Esophagus squamous epithelium (tissue), 5 donors: ENCODE measurements around the gene ANKFY1. TPM values are rescaled to one million over a fixed set of nuclear protein-coding genes. Genes with fewer than 3 reads are reported as not detected.

ENCODE experiments used
- DNase-seq: peaks from one replicate; lab custom pipeline; 2025; lab: John Stamatoyannopoulos, UW
- H3K27ac ChIP-seq, 4 donors: fragments of 200-600 bp; sonication (generic); one replicate each; pipeline ENCODE4 v1.5.1; 2016 to 2019; ENCODE audit warnings: mild to moderate bottlenecking in 1 of 4
- H3K27me3 ChIP-seq, 4 donors: fragments of 200-600 bp; sonication (generic); 1 replicate in 3 of 4; 2 replicates in 1 of 4; pipeline versions ENCODE4 v1.5.1 to v1.6.0; 2017 to 2021; ENCODE audit warnings: antibody characterized with exemption in 1 of 4
- H3K36me3 ChIP-seq, 3 donors: fragments of 200-600 bp; sonication (generic); one replicate each; pipeline ENCODE4 v1.5.1; 2016 to 2019
- H3K4me1 ChIP-seq, 3 donors: fragments of 200-600 bp; sonication (generic); one replicate each; pipeline ENCODE4 v1.5.1; 2017 to 2019
- H3K4me3 ChIP-seq, 4 donors: fragments of 200-600 bp; sonication (generic); 1 replicate in 3 of 4; 2 replicates in 1 of 4; pipeline ENCODE4 v1.5.1; 2016 to 2019; ENCODE audit warnings: mild to moderate bottlenecking in 2 of 4, moderate library complexity in 1 of 4
- H3K9me3 ChIP-seq, 3 donors: fragments of 200-600 bp; sonication (generic); one replicate each; pipeline ENCODE4 v1.5.1; 2016 to 2019
- POLR2A ChIP-seq, 4 donors: fragments of 450-650 bp; IDR thresholded peaks; one replicate each; pipeline ENCODE4 v1.6.1; 2017; ENCODE audit warnings: antibody characterized with exemption in 4 of 4, mild to moderate bottlenecking in 4 of 4, moderate library complexity in 3 of 4
- WGBS, 2 donors: methylation state at CpG; one replicate each; pipeline ENCODE4 v1.1.5; 2018; 5-methylcytosine and 5-hydroxymethylcytosine counted together
- intact Hi-C: fragments of 100-400 bp; cut with DNase I; formaldehyde crosslinking; loops from one replicate; pipeline ENCODE4 v1.15.0; 2022
- total RNA-seq, 4 donors: library from RNA; depleted of rRNA; stranded (reverse); fragments of >200 nt; gene quantifications; one replicate each; pipeline ENCODE4 v1.1.0, GENCODE V29; 2016
- TF ChIP-seq, protein P1 (sequence below), 6 experiments: fragments of 450-650 bp in 4 of 6; fragments of 200-600 bp in 2 of 6; sonication (generic) in 2 of 6; IDR thresholded peaks; one replicate each; pipeline ENCODE4 v1.5.1; 2016 to 2019; ENCODE audit warnings: antibody characterized with exemption in 6 of 6, mild to moderate bottlenecking in 4 of 6, moderate library complexity in 4 of 6
- donor health status: DM: yes; HTN: yes; CAD: no.

The ANKFY1 gene
- total RNA-seq, 4 donors from 2014 or later, result 21.0 to 34.7 (median 26.4) TPM

DNA sequence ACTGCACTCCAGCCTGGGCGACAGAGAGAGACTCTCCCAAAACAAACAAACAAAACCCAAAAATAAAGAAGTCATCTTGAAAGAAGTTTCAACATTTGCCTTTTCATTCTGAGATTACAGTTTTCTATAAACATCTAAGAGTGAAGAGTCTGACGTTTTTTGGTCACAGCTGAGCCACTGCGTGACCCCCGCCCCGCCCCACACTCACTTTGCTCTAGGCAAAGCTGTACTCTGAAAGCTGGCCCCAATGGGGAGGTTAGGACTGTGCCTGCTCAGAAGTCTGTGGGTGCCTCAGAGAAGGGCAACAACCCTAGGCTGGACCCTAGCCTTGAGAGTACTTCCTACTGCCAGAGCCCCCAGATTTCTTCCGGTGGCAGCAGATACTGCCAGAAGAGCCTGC is 101.5 kb downstream of the ANKFY1 start:
- H3K4me1 ChIP-seq, result peaks cover 24 to 42% (median 26%) of the 10 kb centered on the region in 3 donors

DNA sequence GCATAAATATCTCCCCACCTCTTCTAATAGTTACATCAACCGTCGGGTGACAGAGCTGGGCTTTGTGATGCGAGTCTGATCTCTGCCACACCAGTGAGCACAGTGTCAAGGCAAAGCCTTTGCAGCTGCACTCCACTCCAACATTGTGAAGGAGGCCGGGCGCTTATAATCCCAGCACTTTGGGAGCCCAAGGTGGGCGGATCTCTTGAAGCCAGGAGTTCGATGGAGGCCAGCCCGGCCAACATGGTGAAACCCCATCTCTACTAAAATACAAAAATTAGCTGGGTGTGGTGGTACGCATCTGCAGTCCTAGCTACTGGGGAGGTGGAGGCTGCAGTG is 101.8 kb downstream of the ANKFY1 start:
- peaks cover 0 to 65% (median 3%) of the 10 kb centered on the region in 3 donors for H3K36me3 ChIP-seq
- 61 to 83% methylated on average over 5 to 7 of the region's 9 CpGs for WGBS, 2 donors
- H3K9me3 ChIP-seq, result no peaks in the 10 kb centered on the region
- H3K4me3 ChIP-seq, result no peak overlapping the region
- intact Hi-C loops, result no loop called here
- H3K27ac ChIP-seq, result peak overlapping the region; percentile 48 to 73 (median 52)
- TF ChIP-seq, protein P1, sequence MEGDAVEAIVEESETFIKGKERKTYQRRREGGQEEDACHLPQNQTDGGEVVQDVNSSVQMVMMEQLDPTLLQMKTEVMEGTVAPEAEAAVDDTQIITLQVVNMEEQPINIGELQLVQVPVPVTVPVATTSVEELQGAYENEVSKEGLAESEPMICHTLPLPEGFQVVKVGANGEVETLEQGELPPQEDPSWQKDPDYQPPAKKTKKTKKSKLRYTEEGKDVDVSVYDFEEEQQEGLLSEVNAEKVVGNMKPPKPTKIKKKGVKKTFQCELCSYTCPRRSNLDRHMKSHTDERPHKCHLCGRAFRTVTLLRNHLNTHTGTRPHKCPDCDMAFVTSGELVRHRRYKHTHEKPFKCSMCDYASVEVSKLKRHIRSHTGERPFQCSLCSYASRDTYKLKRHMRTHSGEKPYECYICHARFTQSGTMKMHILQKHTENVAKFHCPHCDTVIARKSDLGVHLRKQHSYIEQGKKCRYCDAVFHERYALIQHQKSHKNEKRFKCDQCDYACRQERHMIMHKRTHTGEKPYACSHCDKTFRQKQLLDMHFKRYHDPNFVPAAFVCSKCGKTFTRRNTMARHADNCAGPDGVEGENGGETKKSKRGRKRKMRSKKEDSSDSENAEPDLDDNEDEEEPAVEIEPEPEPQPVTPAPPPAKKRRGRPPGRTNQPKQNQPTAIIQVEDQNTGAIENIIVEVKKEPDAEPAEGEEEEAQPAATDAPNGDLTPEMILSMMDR (IDR thresholded peaks at IDR 0.05), result no peak
- TF ChIP-seq POLR2A (IDR thresholded peaks at IDR 0.05), result no peak
- no peak for DNase-seq
- H3K4me1 ChIP-seq, result peaks cover 24 to 42% (median 26%) of the 10 kb centered on the region in 3 donors
- H3K27me3 ChIP-seq, result no peaks in the 10 kb centered on the region

More for the DNA sequence above, 101.5 kb downstream of the ANKFY1 start:
- TF ChIP-seq POLR2A (IDR thresholded peaks at IDR 0.05), result no peak
- TF ChIP-seq, protein P1 (IDR thresholded peaks at IDR 0.05), result no peak
- intact Hi-C loops, result no loop called here
- Histone ChIP-seq H3K27ac (peak overlapping the region; percentile 48 to 73 (median 52)), H3K9me3 (no peaks in the 10 kb centered on the region), H3K27me3 (no peaks in the 10 kb centered on the region), H3K36me3 (peaks cover 0 to 65% (median 6%) of the 10 kb centered on the region in 3 donors), H3K4me3 (no peak overlapping the region)
- WGBS, 2 donors, result 68 to 71% methylated on average over 5 to 6 of the region's 6 CpGs
- no peak for DNase-seq

DNA sequence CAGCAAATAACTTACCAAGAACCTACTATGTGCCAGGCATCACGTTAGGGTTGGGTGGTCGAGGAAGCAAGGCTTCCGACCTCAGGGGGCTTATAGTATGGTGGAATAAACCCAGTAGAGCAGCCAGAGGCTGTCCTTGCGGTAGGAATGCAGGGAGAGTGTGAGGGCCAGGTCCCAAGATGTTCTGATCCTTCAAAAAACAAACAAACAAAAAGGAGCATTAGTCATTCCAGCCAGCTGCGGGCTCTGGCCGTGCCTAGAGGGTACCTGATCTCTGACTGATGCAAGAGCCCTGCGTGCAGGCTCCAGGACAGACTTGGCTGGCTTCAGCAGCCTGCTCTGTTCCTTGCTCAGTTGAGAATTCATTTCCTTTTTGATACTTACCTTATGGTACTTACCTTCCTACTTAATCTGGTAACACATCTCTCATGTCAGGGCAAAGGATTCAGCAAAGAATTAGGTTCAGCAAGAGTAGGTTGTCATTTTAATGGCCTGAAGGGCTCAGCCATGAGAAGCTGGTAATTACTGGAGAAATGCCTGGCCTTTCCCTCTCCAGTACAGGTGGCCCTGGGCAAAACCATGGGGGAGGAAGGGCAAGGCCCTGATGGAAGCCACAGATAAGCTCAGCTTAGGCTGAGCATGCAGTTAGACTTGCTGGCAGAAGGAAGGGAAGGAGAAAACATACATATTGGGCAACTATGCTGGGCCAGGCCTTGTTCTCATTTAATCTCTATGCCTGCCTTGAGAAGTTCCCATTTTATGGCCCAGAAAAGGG is 102.4 kb downstream of the ANKFY1 start:
- WGBS, 2 donors, result 17 to 53% methylated on average over 7 of the region's 7 CpGs

DNA sequence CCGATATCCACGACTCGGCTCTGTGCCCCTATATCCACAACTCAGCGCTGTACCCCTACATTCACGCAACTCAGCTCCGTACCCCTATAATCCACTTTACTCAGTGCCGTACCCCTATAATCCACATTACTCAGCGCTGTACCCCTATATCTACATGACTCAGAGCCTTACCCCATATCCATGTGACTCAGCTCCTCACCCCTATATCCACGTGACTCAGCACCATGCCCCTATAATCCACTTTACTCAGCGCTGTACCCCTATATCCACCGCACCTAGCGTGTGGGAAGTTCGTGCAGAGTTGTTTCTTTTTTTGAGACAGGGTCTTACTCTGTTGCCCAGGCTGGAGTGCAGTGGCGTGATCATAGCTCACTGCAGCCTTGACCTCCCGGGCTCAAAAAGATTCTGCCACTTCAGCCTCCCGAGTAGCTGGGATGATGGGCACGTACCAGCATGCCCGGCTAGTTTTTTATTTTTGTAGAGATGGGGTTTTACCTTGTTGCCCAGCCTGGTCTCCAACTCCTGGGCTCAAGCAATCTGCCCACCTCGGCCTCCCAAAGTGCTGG is 103.4 kb downstream of the ANKFY1 start:
- no peak overlapping the region for H3K4me3 ChIP-seq
- intact Hi-C loops, result no loop called here
- no peaks in the 10 kb centered on the region for H3K9me3 ChIP-seq
- H3K4me1 ChIP-seq, result peaks cover 24 to 42% (median 26%) of the 10 kb centered on the region in 3 donors
- TF ChIP-seq, protein P1 (IDR thresholded peaks at IDR 0.05), result no peak
- no peak for TF ChIP-seq POLR2A (IDR thresholded peaks at IDR 0.05)
- no peaks in the 10 kb centered on the region for H3K27me3 ChIP-seq
- peak overlapping the region in 3 of 4 donors; percentile 36 to 73 (median 50) for H3K27ac ChIP-seq
- peaks cover 0 to 65% (median 0%) of the 10 kb centered on the region in 3 donors for H3K36me3 ChIP-seq
- 76 to 86% methylated on average over 18 to 19 of the region's 19 CpGs for WGBS, 2 donors
- DNase-seq, result no peak

More for the DNA sequence above, 102.4 kb downstream of the ANKFY1 start:
- Histone ChIP-seq H3K27me3 (no peaks in the 10 kb centered on the region), H3K9me3 (no peaks in the 10 kb centered on the region), H3K27ac (peak overlapping the region; percentile 48 to 73 (median 52)), H3K4me3 (no peak overlapping the region), H3K36me3 (peaks cover 0 to 65% (median 0%) of the 10 kb centered on the region in 3 donors), H3K4me1 (peaks cover 24 to 42% (median 26%) of the 10 kb centered on the region in 3 donors)
- intact Hi-C loops, result no loop called here
- TF ChIP-seq, protein P1 (IDR thresholded peaks at IDR 0.05), result peak in 3 of 6 experiments; percentile 15 to 61 (median 47)
- TF ChIP-seq POLR2A (IDR thresholded peaks at IDR 0.05), result no peak
- no peak for DNase-seq

DNA sequence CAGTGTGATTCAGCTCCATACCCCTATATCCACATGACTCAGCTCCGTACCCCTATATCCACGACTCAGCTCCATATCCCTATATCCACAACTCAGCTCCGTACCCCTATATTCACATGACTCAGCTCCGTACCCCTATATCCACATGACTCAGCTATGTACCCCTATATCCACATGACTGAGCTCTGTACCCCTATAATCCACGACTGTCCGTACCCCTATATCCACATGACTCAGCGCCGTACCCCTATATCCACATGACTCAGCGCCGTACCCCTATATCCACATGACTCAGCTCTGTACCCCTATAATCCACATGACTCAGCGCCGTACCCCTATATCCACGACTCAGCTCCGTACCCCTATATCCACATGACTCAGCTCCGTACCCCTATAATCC is 104.0 kb downstream of the ANKFY1 start:
- no peak for DNase-seq
- Histone ChIP-seq H3K9me3 (no peaks in the 10 kb centered on the region), H3K27ac (no peak overlapping the region), H3K4me1 (peaks cover 24 to 42% (median 26%) of the 10 kb centered on the region in 3 donors), H3K36me3 (peaks cover 0 to 65% (median 0%) of the 10 kb centered on the region in 3 donors), H3K4me3 (no peak overlapping the region), H3K27me3 (no peaks in the 10 kb centered on the region)
- 91% methylated on average over 15 of the region's 15 CpGs for WGBS, 2 donors
- no peak for TF ChIP-seq POLR2A (IDR thresholded peaks at IDR 0.05)
- TF ChIP-seq, protein P1 (IDR thresholded peaks at IDR 0.05), result no peak
- intact Hi-C loops, result no loop called here
